ENCODE measurements around the gene DOCK4. TPM values are rescaled to one million over a fixed set of nuclear protein-coding genes. Genes with fewer than 3 reads are reported as not detected.

The DOCK4 gene
- total RNA-seq, 3 donors from 2014 or later = 31.7 to 43.3 (median 41.9) TPM

DNA sequence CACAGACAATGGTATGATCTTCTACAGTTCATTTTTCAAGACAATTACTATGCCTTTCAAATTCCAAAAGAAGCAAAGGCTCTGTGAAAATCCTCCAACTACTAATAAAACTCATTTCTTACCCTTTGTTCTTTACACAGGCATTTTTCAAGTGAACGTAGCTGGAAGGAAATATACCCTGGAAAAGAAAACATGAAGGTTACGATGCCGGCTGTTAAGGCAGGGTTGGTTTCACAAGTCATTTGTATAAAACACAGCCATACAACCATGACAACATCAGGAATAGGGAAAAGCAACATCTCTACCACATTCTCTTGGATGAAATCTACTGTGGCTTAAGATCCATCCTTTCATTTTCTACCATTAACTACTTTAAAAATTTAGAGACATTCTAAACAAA lies 207.9 kb downstream of the DOCK4 start:
- Histone ChIP-seq H3K36me3 (peaks cover 3% of the 10 kb centered on the region), H3K27me3 (no peaks in the 10 kb centered on the region), H3K9me3 (no peaks in the 10 kb centered on the region), H3K4me3 (no peak overlapping the region), H3K4me1 (no peaks in the 10 kb centered on the region), H3K27ac (no peak overlapping the region)
- intact Hi-C loops (cut with DNase I; ENCODE audit: low total_unique reads) = no loop called here
- TF ChIP-seq, protein P1, sequence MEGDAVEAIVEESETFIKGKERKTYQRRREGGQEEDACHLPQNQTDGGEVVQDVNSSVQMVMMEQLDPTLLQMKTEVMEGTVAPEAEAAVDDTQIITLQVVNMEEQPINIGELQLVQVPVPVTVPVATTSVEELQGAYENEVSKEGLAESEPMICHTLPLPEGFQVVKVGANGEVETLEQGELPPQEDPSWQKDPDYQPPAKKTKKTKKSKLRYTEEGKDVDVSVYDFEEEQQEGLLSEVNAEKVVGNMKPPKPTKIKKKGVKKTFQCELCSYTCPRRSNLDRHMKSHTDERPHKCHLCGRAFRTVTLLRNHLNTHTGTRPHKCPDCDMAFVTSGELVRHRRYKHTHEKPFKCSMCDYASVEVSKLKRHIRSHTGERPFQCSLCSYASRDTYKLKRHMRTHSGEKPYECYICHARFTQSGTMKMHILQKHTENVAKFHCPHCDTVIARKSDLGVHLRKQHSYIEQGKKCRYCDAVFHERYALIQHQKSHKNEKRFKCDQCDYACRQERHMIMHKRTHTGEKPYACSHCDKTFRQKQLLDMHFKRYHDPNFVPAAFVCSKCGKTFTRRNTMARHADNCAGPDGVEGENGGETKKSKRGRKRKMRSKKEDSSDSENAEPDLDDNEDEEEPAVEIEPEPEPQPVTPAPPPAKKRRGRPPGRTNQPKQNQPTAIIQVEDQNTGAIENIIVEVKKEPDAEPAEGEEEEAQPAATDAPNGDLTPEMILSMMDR (IDR thresholded peaks at IDR 0.05) = no peak
- TF ChIP-seq POLR2AphosphoS5 (IDR thresholded peaks at IDR 0.05) = no peak
- TF ChIP-seq POLR2A (IDR thresholded peaks at IDR 0.05) = no peak
- no peak for DNase-seq (ENCODE audit: low spot score in 2 of 2)

DNA sequence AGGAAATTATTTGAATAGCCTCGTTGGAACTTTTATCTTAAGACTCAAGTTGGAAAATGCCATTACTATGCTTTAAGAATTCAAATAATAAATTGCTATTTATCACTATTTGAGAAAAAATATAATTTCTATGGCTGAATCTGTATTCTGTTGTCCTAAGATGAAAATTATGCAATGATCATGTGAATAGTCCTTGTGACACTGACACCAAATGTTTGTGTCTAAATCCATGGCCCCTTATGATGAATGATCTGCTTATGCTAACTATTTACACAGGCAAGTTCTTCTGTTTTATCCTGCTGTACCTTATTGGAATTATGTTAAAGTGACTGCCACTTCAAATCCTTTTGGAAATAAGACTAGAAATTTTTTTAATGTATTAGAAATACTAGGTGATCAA lies 208.7 kb downstream of the DOCK4 start:
- DNase-seq (ENCODE audit: low spot score in 2 of 2) = no peak
- Histone ChIP-seq H3K9me3 (no peaks in the 10 kb centered on the region), H3K4me1 (no peaks in the 10 kb centered on the region), H3K27me3 (no peaks in the 10 kb centered on the region), H3K36me3 (peaks cover 3% of the 10 kb centered on the region), H3K27ac (no peak overlapping the region), H3K4me3 (no peak overlapping the region)
- TF ChIP-seq, protein P1 (IDR thresholded peaks at IDR 0.05) = no peak
- TF ChIP-seq POLR2AphosphoS5 (IDR thresholded peaks at IDR 0.05) = no peak
- no peak for TF ChIP-seq POLR2A (IDR thresholded peaks at IDR 0.05)
- intact Hi-C loops (cut with DNase I; ENCODE audit: low total_unique reads) = no loop called here

DNA sequence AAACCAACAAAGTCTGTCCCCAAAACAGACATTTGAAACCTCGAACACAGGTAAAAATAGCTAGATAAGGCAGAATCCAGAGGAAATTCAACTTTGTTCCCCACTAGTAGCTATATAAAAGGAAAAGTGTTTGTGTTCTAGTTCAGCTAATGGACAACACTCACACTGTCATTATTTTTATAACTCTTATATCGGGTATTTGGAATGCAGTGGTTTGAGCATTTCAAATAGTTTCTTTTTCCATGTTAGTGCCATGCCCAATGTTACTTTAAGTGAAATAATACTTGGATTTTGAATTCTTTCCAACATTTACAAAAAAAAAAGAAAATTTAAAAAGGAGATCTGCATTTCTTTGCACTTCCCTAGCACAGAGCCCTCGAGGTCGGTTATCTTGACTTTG lies 213.6 kb downstream of the DOCK4 start:
- no peaks in the 10 kb centered on the region for H3K9me3 ChIP-seq
- no peak overlapping the region for H3K27ac ChIP-seq
- intact Hi-C loops (cut with DNase I; ENCODE audit: low total_unique reads) = no loop called here
- no peaks in the 10 kb centered on the region for H3K36me3 ChIP-seq
- DNase-seq (ENCODE audit: low spot score in 2 of 2) = no peak
- TF ChIP-seq, protein P1 (IDR thresholded peaks at IDR 0.05) = no peak
- TF ChIP-seq POLR2AphosphoS5 (IDR thresholded peaks at IDR 0.05) (no peak), POLR2A (IDR thresholded peaks at IDR 0.05) (no peak)
- H3K4me3 ChIP-seq = no peak overlapping the region
- no peaks in the 10 kb centered on the region for H3K27me3 ChIP-seq
- H3K4me1 ChIP-seq = no peaks in the 10 kb centered on the region

DNA sequence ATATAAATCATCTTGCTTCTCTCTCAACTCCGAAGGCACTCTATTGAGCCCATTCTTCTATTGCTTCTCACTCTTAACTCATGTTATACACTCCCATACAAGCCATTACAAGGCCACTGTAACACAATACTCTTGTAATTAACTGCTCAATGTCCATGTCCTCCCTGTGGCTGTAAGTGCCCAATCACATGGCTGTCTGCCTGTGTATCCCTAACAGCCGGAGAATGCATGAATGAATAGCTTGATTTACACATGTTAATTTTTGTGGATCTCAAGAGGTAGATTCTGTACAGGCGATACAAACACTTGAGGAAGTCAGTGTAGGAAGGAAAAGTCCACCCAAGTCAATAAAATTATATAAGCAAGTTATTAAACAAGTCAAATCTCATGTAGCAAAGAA lies 215.6 kb downstream of the DOCK4 start:
- intact Hi-C loops (cut with DNase I; ENCODE audit: low total_unique reads) = no loop called here

DNA sequence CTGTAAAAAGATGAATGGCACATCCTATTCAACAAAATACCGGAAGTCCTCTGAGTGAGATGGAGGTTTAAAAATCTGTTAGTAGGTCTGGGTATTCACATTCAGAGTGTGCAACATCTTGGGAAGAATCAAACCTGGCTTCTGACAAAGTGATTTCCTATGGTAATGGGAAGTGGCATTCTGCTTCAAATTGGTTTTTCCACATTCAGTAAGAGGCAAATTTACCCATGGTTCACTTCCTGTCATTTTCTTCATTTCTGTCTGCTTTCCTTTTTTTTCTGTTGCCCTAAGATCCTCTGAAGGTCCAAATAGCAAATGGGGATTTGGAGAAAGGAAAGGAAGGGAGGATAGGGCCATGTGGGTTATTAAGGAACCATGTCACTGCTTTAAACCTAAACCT lies 218.3 kb downstream of the DOCK4 start:
- no peak overlapping the region for H3K27ac ChIP-seq

More for the DNA sequence above, 215.6 kb downstream of the DOCK4 start:
- DNase-seq (ENCODE audit: low spot score in 2 of 2) = no peak
- Histone ChIP-seq H3K27ac (no peak overlapping the region), H3K4me3 (no peak overlapping the region), H3K4me1 (no peaks in the 10 kb centered on the region), H3K36me3 (no peaks in the 10 kb centered on the region), H3K27me3 (no peaks in the 10 kb centered on the region), H3K9me3 (no peaks in the 10 kb centered on the region)
- no peak for TF ChIP-seq POLR2AphosphoS5 (IDR thresholded peaks at IDR 0.05)
- no peak for TF ChIP-seq POLR2A (IDR thresholded peaks at IDR 0.05)
- TF ChIP-seq, protein P1 (IDR thresholded peaks at IDR 0.05) = no peak

More for the DNA sequence above, 218.3 kb downstream of the DOCK4 start:
- no peaks in the 10 kb centered on the region for H3K27me3 ChIP-seq
- no peaks in the 10 kb centered on the region for H3K9me3 ChIP-seq
- H3K36me3 ChIP-seq = no peaks in the 10 kb centered on the region
- DNase-seq (ENCODE audit: low spot score in 2 of 2) = no peak
- TF ChIP-seq POLR2AphosphoS5 (IDR thresholded peaks at IDR 0.05) = no peak
- TF ChIP-seq, protein P1 (IDR thresholded peaks at IDR 0.05) = no peak
- TF ChIP-seq POLR2A (IDR thresholded peaks at IDR 0.05) = no peak
- no peak overlapping the region for H3K4me3 ChIP-seq
- H3K4me1 ChIP-seq = no peaks in the 10 kb centered on the region
- intact Hi-C loops (cut with DNase I; ENCODE audit: low total_unique reads) = no loop called here
